HepG2 (cell line): ENCODE data around the gene HBA2. TPM values are rescaled to one million over a fixed set of nuclear protein-coding genes. Genes with fewer than 3 reads are reported as not detected.

Source experiments
- MAFF ChIP-seq: IDR thresholded peaks from 2 replicates; pipeline ENCODE4 v1.6.1; 2011; ENCODE audit warnings: low read depth, low read length, improper control_type of control experiment
- MEF2D ChIP-seq: sonication (generic); formaldehyde crosslinking; IDR thresholded peaks from 2 replicates; pipeline ENCODE4 v1.5.1; 2020; ENCODE audit warnings: mild to moderate bottlenecking, missing genetic modification reagents
- NFKBIZ ChIP-seq: IDR thresholded peaks from 2 replicates; pipeline ENCODE4 v1.6.1; 2018; ENCODE audit warnings: missing genetic modification reagents, missing compliant biosample characterization
- POGZ ChIP-seq: sonication (generic); formaldehyde crosslinking; IDR thresholded peaks from 2 replicates; pipeline ENCODE4 v1.4.0; 2020; ENCODE audit warnings: mild to moderate bottlenecking, missing genetic modification reagents
- POLR2A ChIP-seq, 2 experiments: IDR thresholded peaks; 2 replicates each; pipeline ENCODE4 v1.6.1; 2011; ENCODE audit warnings: low read depth in 2 of 2, low read length in 2 of 2, mild to moderate bottlenecking in 1 of 2, moderate library complexity in 1 of 2; ENCODE audit not compliant: insufficient read depth in 1 of 2
- PPARG ChIP-seq: conservative IDR thresholded peaks from 2 replicates; pipeline ENCODE4 v1.6.1; 2016; ENCODE audit warnings: missing biosample characterization, missing genetic modification reagents
- RFX3 ChIP-seq: IDR thresholded peaks from 2 replicates; pipeline ENCODE4 v1.6.1; 2016; ENCODE audit warnings: missing biosample characterization, missing genetic modification reagents
- SALL2 ChIP-seq: sonication (generic); formaldehyde crosslinking; IDR thresholded peaks from 2 replicates; pipeline ENCODE4 v1.8.1; 2023; ENCODE audit warnings: mild to moderate bottlenecking, missing genetic modification reagents, inconsistent platforms
- SATB2 ChIP-seq: sonication (generic); formaldehyde crosslinking; IDR thresholded peaks from 2 replicates; pipeline ENCODE4 v1.5.0; 2020; ENCODE audit warnings: missing genetic modification reagents
- STAT5B ChIP-seq: sonication (generic); formaldehyde crosslinking; IDR thresholded peaks from 2 replicates; pipeline ENCODE4 v1.4.0; 2020; ENCODE audit warnings: missing genetic modification reagents
- THYN1 ChIP-seq: sonication (generic); formaldehyde crosslinking; IDR thresholded peaks from 2 replicates; pipeline ENCODE4 v1.8.1; 2023; ENCODE audit warnings: low read depth, mild to moderate bottlenecking, moderate library complexity, missing genetic modification reagents, borderline replicate concordance
- ZBTB42 ChIP-seq: sonication (generic); formaldehyde crosslinking; IDR thresholded peaks from 2 replicates; pipeline ENCODE4 v1.5.0; 2020; ENCODE audit warnings: mild to moderate bottlenecking, missing genetic modification reagents
- ZFX ChIP-seq: sonication (generic); formaldehyde crosslinking; IDR thresholded peaks from 2 replicates; pipeline ENCODE4 v1.4.0; 2020; ENCODE audit warnings: mild to moderate bottlenecking, low read depth, missing genetic modification reagents, moderate library complexity
- ZNF225 ChIP-seq: sonication (generic); formaldehyde crosslinking; IDR thresholded peaks from 2 replicates; pipeline ENCODE4 v1.4.0; 2020; ENCODE audit warnings: mild to moderate bottlenecking, missing genetic modification reagents
- ZSCAN20 ChIP-seq: sonication (generic); formaldehyde crosslinking; IDR thresholded peaks from 2 replicates; pipeline ENCODE4 v1.4.0; 2020; ENCODE audit warnings: missing genetic modification reagents, mild to moderate bottlenecking, borderline replicate concordance
- polyA plus RNA-seq, 8 experiments: library from polyadenylated mRNA; depleted of rRNA in 3 of 8; stranded (reverse) in 7 of 8; unstranded in 1 of 8; fragments of >200 nt; fragmentation: Illumina TruSeq in 4 of 8; extraction: Trizol in 4 of 8; gene quantifications; 2 replicates each; pipeline versions ENCODE4 v1.2.1 to v1.2.3, GENCODE V29; 2011 to 2016; ENCODE audit warnings: low read depth in 4 of 8, missing spikeins in 1 of 8, mixed read lengths in 1 of 8; ENCODE audit not compliant: insufficient read depth in 1 of 8
- total RNA-seq, 5 experiments: library from RNA; depleted of rRNA; stranded (reverse); fragments of >200 nt; fragmentation: Illumina TruSeq; extraction: Trizol; gene quantifications; 2 replicates each; pipeline ENCODE4 v1.2.3, GENCODE V29; 2016; ENCODE audit warnings: low read depth in 1 of 5
- TF ChIP-seq, protein P1 (sequence below): sonication (generic); formaldehyde crosslinking; IDR thresholded peaks from 2 replicates; pipeline ENCODE4 v1.4.0; 2020; ENCODE audit warnings: mild to moderate bottlenecking, missing genetic modification reagents, borderline replicate concordance
- TF ChIP-seq, protein P2 (sequence below): sonication (generic); formaldehyde crosslinking; conservative IDR thresholded peaks from 2 replicates; pipeline ENCODE4 v1.4.0; 2020; ENCODE audit warnings: missing genetic modification reagents
- TF ChIP-seq, protein P3 (sequence below): sonication (generic); formaldehyde crosslinking; IDR thresholded peaks from 2 replicates; pipeline ENCODE4 v1.5.1; 2020; ENCODE audit warnings: mild to moderate bottlenecking, missing genetic modification reagents, borderline replicate concordance
- TF ChIP-seq, protein P4 (sequence below): sonication (generic); formaldehyde crosslinking; IDR thresholded peaks from 2 replicates; pipeline ENCODE4 v1.4.0; 2020; ENCODE audit warnings: missing genetic modification reagents, mild to moderate bottlenecking, borderline replicate concordance

The HBA2 gene
- total and polyA plus RNA-seq, 2 of the 13 experiments (the other 11 are each of a cell fraction or from before 2014, with no cell fraction given), result not detected

DNA sequence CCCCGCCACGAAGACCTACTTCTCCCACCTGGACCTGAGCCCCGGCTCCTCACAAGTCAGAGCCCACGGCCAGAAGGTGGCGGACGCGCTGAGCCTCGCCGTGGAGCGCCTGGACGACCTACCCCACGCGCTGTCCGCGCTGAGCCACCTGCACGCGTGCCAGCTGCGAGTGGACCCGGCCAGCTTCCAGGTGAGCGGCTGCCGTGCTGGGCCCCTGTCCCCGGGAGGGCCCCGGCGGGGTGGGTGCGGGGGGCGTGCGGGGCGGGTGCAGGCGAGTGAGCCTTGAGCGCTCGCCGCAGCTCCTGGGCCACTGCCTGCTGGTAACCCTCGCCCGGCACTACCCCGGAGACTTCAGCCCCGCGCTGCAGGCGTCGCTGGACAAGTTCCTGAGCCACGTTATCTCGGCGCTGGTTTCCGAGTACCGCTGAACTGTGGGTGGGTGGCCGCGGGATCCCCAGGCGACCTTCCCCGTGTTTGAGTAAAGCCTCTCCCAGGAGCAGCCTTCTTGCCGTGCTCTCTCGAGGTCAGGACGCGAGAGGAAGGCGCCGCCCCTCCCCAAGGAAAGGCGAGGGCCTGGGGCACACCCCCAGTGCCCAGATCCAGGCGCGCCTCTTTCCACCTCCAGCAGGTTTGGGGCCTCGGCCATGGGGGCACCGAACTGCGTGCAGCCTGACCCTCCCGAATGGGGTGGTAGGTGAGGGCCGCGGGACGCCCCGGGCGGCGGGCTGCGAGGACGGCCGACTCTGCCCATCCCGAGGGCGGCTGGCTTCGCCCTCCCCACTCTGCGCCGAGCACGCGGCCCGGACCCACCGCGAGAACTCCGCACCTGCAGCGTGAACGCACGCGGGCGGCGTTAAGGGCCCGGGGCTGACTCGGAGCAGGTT is 8.2 kb downstream of the HBA2 start (continued):
- TF ChIP-seq, protein P1, sequence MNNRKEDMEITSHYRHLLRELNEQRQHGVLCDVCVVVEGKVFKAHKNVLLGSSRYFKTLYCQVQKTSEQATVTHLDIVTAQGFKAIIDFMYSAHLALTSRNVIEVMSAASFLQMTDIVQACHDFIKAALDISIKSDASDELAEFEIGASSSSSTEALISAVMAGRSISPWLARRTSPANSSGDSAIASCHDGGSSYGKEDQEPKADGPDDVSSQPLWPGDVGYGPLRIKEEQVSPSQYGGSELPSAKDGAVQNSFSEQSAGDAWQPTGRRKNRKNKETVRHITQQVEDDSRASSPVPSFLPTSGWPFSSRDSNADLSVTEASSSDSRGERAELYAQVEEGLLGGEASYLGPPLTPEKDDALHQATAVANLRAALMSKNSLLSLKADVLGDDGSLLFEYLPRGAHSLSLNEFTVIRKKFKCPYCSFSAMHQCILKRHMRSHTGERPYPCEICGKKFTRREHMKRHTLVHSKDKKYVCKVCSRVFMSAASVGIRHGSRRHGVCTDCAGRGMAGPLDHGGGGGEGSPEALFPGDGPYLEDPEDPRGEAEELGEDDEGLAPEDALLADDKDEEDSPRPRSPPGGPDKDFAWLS, result no peak
- TF ChIP-seq POLR2A (IDR thresholded peaks at IDR 0.05; ENCODE audit: insufficient read depth in 1 of 2, low read depth in 2 of 2, low read length in 2 of 2) (peak in 1 of 2 experiments; percentile 79; a peak in 2 of 4 replicates), PPARG (CRISPR knock-in tag) (peak; percentile 58), MEF2D (no peak), ZSCAN20 (CRISPR knock-in tag) (peak; percentile 97), SATB2 (CRISPR knock-in tag) (peak; percentile 94), ZBTB42 (peak; percentile 98), RFX3 (CRISPR knock-in tag) (no peak), SALL2 (CRISPR knock-in tag) (peak; percentile 96), POGZ (CRISPR knock-in tag) (peak; percentile 44; the same call in 1 of the 2 replicates), STAT5B (CRISPR knock-in tag) (no peak), NFKBIZ (CRISPR knock-in tag) (peak; percentile 95; the same call in 1 of the 2 replicates), THYN1 (CRISPR knock-in tag) (no peak), MAFF (no peak), ZNF225 (CRISPR knock-in tag) (peak; percentile 90; the same call in 1 of the 2 replicates), ZFX (CRISPR knock-in tag) (peak; percentile 92)
- TF ChIP-seq, protein P2, sequence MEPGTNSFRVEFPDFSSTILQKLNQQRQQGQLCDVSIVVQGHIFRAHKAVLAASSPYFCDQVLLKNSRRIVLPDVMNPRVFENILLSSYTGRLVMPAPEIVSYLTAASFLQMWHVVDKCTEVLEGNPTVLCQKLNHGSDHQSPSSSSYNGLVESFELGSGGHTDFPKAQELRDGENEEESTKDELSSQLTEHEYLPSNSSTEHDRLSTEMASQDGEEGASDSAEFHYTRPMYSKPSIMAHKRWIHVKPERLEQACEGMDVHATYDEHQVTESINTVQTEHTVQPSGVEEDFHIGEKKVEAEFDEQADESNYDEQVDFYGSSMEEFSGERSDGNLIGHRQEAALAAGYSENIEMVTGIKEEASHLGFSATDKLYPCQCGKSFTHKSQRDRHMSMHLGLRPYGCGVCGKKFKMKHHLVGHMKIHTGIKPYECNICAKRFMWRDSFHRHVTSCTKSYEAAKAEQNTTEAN (CRISPR knock-in tag), result peak; percentile 96
- TF ChIP-seq, protein P3, sequence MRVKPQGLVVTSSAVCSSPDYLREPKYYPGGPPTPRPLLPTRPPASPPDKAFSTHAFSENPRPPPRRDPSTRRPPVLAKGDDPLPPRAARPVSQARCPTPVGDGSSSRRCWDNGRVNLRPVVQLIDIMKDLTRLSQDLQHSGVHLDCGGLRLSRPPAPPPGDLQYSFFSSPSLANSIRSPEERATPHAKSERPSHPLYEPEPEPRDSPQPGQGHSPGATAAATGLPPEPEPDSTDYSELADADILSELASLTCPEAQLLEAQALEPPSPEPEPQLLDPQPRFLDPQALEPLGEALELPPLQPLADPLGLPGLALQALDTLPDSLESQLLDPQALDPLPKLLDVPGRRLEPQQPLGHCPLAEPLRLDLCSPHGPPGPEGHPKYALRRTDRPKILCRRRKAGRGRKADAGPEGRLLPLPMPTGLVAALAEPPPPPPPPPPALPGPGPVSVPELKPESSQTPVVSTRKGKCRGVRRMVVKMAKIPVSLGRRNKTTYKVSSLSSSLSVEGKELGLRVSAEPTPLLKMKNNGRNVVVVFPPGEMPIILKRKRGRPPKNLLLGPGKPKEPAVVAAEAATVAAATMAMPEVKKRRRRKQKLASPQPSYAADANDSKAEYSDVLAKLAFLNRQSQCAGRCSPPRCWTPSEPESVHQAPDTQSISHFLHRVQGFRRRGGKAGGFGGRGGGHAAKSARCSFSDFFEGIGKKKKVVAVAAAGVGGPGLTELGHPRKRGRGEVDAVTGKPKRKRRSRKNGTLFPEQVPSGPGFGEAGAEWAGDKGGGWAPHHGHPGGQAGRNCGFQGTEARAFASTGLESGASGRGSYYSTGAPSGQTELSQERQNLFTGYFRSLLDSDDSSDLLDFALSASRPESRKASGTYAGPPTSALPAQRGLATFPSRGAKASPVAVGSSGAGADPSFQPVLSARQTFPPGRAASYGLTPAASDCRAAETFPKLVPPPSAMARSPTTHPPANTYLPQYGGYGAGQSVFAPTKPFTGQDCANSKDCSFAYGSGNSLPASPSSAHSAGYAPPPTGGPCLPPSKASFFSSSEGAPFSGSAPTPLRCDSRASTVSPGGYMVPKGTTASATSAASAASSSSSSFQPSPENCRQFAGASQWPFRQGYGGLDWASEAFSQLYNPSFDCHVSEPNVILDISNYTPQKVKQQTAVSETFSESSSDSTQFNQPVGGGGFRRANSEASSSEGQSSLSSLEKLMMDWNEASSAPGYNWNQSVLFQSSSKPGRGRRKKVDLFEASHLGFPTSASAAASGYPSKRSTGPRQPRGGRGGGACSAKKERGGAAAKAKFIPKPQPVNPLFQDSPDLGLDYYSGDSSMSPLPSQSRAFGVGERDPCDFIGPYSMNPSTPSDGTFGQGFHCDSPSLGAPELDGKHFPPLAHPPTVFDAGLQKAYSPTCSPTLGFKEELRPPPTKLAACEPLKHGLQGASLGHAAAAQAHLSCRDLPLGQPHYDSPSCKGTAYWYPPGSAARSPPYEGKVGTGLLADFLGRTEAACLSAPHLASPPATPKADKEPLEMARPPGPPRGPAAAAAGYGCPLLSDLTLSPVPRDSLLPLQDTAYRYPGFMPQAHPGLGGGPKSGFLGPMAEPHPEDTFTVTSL (CRISPR knock-in tag), result peak; percentile 39; the same call in 1 of the 2 replicates
- TF ChIP-seq, protein P4, sequence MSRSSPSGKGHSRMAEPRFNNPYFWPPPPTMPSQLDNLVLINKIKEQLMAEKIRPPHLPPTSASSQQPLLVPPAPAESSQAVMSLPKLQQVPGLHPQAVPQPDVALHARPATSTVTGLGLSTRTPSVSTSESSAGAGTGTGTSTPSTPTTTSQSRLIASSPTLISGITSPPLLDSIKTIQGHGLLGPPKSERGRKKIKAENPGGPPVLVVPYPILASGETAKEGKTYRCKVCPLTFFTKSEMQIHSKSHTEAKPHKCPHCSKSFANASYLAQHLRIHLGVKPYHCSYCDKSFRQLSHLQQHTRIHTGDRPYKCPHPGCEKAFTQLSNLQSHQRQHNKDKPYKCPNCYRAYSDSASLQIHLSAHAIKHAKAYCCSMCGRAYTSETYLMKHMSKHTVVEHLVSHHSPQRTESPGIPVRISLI (CRISPR knock-in tag), result peak; percentile 61; the same call in 1 of the 2 replicates
